NCI-H82 treated with DMSO at 0.1 percent for 48 hours (cell line): ENCODE measurements around the gene CORO7.

ENCODE experiments used
- DNase-seq: peaks from one replicate; lab custom pipeline; 2025; ENCODE audit not compliant: unreplicated experiment; lab: John Stamatoyannopoulos, UW

CORO7 gene

DNA sequence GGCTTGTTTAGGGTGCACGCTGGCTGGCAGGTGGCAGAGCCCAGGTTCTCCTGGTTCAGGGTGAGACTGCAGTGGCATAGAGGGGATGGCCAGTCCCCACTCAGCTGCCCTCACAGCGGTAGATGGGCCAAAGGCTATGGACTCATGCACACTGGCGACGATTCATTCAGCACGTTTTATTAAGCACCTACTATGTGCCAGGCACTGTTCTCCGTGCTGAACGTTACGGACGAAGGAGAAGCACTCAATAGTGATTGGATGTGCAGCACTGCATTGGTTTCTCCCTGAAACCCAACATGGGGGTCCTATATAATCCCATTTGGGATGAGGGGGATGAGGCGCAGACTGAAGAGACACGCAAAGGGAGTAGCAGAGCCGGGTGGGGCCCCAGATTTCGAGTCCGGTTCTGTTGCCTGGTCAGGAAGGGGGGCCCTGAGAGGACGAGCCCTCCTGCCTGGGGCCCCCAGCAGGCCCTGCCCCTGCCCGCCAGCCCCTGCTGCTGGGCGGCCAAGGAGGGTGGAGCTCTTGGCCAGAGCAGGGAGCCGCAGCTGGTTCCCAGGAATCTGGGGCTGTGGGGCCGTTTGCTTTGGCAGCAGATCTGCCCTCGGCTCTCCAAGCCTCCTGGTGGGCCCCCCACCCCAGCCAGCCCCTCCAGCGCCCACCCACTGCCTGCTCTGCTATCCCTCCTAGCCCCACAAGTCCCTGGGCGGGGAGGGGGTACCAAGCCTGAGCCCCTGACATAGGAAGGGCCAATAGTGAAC, 91.7 kb downstream of the CORO7 start:
- DNase-seq: no peak

GRCh38 chr16:4323845-4324488, 92.4 kb downstream of the CORO7 start:
- no peak for DNase-seq

DNA sequence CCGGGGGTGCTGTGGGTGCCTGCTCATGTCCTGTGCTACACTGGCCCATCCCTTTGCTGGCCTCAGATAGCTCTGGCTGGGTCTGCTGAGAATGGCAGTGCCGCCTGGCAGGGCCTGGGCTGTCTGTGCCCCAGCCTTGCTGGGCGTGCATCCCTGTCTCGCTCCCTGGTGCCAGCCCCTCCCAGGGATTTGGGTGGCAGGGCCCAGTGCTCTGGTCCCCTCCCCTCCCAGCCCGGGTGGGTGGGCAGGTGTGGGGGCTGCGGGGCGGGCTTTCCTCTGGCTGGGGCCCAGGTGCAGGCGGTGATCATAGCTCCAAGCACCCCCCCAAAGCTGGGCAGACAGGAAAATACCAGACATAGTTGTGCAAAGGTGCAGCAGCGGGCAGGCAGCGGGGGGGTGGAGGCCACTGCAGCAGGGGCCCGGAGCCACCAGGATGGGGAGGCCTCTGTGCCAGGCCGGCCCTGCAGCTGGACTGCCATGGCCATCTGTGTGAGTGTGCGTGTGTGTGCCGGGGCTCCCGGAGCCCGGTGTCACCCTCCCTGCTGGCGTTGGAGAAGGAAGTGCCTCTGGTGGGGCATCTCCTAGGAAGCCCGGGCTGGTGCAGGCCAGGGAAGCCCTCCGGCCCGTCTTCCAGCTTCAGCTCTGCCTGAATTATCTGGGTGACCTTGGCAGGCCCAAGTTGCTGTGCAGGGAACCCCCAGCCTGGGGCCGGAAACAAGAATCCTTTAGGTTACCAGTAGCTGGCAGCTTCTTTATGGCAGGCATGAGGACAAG, 93.1 kb downstream of the CORO7 start:
- DNase-seq: no peak

DNA sequence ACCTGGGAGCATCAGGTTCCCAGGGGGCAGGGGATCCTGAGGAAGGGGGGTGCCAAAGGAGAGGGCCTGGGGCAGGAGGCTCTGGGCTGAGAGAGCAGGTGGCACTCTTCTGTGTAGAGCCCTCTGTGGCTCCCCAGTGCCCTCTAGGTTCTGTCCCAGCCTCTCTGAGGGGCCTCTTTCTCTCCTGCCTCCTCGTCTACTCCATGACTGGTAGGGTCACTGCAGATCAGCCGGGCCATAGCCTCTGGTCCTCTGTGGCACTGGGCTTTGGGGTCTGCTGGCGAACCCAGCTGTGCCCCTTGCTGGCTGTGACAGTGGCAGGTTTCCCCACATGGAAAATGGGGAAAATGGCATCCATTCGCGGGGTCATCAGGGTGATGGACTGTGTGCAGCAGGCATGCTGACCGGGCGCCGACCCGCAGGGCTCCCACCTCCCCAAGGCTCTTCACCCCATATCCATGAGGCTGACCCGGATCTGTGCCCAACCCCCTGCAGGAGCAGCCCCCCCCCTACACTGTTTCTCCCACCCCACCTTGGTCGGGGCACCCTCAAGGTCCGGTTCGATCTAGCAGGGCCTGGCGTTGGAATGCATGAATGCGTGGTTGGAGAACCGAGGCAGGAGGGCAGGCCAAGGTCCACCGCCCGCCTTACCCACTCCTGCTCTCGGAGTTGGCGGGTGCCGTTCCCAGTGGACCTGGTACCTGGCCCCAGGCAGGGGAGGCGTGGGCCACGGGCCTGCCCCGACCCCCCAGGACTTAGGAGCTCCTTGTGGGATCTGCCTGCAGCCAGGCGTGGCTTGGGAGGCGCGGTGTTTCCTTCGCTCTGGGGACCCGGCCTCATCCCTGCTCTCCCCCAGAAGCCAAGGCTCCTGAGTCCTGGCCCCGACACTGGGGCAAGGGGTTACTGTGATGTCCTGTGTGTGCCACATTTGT, 94.0 kb downstream of the CORO7 start:
- no peak for DNase-seq

DNA sequence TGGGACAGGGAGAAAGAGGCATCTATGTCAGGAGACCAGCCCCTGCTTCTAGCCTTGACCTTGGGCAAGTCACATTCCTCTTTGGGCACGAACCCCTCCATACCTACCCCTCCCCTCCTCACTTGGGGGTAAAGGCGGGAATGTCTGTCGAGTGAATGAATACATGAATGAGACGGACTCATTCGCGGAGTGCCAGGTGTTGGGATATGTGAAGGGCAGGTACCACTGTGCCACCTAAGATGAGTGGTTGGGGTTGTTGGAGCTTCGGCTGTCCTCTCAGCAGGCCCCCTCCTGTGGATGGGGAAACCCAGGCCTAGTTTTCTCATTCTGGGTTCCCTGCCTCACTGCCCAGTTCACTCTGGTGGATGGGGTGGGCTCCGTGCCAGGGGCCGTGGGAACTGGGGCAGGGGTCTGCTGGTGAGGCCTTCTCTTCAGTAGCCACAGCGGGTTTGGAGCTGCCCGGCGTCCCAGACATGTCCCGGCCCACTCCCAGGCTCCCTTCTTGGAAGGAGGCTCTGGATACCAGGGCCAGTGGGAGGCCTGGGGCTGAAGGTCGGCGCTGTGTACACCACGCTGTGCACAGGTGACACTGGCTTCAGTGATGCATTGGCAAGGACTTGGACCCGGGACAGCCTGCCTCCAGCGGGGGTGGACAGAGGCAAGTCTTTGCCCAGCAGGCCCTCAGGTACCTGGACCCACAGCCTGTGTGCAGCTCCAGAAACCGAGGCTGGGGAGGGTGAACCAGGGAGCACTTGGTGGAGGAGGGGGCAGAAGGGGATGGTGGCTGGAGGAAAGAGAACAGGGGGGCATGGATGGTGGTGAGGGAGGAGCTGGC, 94.9 kb downstream of the CORO7 start:
- no peak for DNase-seq

- DNase-seq: no peak
Observed at GRCh38 chr16:4320571-4321137, 95.7 kb downstream of the CORO7 start.

DNA sequence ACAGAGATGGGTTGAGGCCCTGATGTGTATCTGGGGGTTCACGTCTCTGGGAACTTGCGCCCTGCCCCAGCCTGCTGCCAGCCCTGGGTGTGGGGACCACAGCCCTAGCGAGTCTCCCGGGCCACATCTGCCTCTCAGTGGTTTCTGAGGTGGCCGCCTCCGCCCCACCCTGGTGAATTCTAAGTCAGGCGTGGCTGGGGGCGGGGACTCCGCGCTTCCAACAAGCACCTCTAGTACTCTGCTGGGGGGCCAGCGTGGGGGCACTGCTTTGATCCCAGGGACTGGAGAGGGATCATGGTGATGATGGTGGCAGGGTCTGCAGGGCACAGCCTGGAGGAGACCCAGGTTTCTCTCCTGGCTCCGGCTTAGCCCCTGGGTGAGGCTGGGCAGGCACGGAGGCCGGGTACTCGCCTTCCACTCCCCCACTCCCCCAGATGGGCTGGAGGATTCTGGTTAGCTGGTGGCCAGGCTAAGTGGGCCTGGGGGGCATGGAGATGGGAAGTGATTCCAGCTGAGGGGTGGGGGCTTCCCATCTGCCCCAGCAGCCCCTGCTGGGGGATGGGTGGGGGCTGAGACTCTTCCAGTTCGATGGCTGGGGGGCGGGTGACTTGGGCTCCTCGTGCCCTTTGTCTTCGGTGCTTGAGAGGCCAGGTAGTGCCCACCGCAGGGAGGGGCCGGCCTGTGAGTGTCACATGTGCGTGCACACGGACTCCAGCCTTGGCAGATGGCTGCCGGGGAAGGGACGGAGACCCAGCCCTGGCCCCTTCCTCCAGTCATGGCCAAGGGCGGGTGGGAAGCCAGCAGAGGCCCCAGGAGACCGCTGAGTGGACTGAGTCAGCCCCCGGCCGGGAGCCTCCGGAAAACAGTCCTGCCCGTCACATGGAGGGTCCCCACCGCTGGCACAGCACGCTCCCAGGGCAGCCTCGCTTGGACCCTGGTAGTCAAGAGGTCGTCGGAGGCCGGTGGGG, 96.7 kb downstream of the CORO7 start:
- no peak for DNase-seq

GRCh38 chr16:4318967-4319366, 97.4 kb downstream of the CORO7 start:
- no peak for DNase-seq

DNA sequence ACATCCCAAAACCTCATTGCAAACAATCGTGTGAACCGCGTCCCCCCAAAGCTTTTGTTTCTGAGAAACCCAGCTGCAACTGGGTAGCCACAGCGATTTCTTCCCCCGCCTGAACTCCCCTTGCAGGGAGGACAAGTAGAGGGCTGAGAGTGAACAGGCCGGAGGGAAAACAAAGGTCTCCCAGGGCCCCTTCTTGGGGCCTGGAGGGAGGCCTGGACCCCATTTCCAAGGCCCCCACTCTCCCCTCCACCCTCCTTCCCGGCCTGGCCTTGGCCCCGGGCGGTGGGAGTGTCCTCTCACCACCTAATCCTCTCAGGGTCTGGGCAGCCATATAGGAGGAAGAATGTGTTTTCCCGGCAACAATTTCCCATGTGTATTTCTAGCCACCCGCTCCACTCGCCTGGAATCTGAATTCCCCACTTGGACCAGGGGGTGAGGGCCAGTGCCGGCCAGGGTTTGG, 97.9 kb downstream of the CORO7 start:
- DNase-seq: no peak

DNA sequence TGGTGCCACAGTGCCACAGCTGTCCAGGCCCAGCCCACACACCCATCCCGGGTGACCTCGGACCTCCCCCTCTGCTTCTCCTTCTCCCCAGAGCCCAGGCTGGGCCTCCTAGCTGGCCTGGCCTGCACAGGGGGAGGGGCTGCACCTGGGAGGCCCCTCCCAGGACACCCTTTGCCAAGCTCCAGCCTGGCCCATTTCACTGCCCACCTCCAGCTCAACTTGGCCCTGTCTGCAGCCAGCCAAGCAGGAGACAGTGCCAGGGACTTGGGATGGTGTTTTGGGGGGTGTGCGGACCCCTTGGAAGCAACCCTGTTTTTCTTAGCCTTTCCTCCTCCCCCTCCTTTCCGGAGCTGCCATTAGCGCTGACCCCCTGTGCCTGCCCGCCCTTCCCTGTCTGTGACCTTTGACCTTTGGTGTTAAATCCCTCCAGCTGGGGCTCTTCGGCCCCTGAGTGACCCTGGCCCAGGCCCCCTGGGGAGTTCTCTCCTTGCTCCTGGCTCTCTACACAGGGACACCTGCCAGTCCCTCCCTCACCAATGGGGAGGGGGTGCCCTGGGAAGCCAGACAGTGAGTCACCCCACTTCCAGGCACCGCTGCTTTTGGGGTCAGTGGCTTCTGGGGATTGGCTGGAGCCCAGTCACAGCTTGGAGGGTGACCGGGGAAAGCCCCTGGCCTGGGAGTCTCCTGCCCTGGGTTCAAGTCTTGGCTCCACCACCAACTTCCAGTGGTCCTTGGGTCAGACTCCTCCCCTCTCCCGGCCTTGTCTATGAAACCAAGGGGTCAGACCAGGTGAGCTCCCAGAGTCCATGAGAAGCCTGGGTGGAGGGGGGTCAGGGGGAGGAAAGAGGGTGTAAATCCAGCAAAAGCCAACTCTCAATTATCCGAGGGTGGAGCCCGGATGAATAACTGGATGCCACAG, 98.6 kb downstream of the CORO7 start:
- no peak for DNase-seq

DNA sequence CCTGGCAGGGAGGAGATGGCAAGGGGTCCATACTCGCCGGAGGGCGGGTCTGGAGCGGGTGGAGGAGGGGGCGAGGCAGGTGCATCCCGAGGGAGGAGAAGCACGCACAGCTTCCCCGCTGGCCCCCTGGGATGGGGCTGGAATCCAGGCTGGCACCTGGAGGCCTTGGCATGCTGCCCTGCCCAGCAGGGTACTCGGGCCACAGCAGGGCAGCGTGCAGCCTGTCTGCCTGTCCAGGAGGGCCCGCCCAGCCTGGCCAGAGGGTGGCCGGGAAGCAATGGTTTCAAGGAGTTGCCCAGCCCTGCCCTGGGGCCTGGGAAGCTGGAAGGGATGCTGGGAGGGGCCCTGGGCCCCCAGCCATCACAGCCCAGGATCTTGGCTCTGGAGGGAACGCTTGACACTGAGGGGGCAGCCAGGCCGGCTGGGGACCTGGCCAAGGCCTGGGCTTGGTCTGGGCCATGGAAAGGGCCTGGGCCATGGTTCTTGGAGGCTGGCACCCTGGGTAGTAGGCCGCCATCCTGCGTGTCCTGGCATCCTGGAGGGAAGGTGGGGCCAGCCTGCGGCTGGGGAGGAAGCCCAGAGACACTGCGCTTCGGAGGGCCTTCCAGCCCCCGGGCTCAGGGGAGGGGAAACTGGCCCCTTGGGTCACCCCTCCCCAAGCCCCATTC, 99.4 kb downstream of the CORO7 start:
- no peak for DNase-seq

DNA sequence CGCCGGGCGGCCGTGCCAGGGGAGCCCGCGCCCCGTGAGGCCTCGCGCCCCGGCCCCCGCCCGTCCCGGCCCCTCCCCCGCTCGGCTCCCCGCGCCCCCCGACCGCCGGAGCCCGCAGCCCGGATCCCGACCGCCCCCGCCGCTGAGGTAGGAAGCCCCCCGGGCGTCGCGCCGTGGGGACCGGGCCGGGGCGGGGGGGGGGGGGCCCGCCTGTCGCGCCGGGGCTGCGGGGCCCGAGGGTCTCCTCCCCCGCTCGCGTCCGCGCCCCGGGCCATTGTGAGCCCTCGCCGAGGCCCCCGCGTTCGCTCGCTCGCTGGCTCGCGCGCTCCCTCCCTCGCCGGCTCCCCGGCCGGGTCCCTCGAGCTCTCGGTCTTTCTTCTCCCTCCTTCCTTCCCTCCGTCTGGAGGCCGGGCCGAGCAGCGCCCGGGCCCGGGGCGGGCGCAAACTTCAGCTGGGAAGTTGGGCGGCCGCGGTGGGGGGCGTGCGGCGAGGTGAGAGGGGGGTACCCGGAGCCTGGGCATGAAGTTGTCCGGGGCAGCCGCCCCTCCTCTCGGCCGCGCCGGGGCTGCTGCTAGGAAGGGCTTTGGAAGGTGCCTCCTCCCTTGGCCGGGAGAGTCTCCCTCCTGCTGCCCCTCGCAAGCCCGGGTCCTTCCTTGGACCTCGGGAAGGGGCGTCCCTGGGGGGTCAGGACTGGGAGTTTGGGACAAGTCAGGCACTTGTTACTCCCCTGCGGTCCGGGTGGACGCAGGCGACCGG, 100.1 kb downstream of the CORO7 start:
- no peak for DNase-seq

- DNase-seq: peak; percentile 59
Observed at GRCh38 chr16:4315186-4316107, 100.9 kb downstream of the CORO7 start, which contains the start of gene GLIS2. TSS of gene GLIS2 (plus strand) at chr16:4316067. CDS start at chr16:4332281, 16,214 bp downstream.

- DNase-seq: no peak
Observed at GRCh38 chr16:4314532-4315185, 101.7 kb downstream of the CORO7 start.
